Astrocyte of the spinal cord (primary cell): Measurements from ENCODE around the gene HES6.

Experiments
- DNase-seq: peaks from one replicate; pipeline ENCODE4 v3.0.0; 2011; ENCODE audit warnings: low read depth, low spot score
- H3K4me3 ChIP-seq: 2 replicates; pipeline ENCODE4 v1.5.1; 2011; ENCODE audit warnings: low read depth, mild to moderate bottlenecking, low read length, moderate library complexity
- CTCF ChIP-seq: IDR thresholded peaks from 2 replicates; pipeline ENCODE4 v1.5.1; 2012; ENCODE audit warnings: low read depth, mild to moderate bottlenecking, low read length, inconsistent platforms
- in situ Hi-C: cut with HindIII; loops from 2 replicates; pipeline ENCODE4 v1.10.0; 2017; ENCODE audit warnings: low sequenced_read_pairs

HES6 gene

GRCh38 chr2:238252766-238253630 lies 13.2 kb upstream of the HES6 start:
- in situ Hi-C loops = no loop called here
- no peak for TF ChIP-seq CTCF
- H3K4me3 ChIP-seq = no peak overlapping the region
- no peak for DNase-seq

DNA sequence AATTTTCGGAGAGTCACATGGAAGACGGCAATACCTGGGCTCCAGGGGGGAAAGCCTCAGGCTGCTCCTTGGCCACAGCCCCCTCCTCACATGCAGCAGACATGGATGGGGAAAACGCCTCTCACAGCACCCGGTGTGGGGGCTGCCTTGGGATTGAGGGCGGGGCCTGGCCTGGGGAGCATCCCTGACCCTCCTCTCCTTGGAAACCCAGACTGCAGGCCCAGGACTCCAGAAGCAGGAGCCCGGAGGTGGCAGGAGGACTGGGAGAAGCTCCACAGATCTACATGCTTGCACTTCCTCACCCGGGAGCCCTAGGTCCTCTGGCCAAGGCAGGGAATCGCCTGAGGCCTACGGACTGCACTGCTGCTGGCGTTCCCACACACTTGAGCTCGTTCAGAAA lies 12.1 kb upstream of the HES6 start:
- DNase-seq = no peak
- H3K4me3 ChIP-seq = no peak overlapping the region
- TF ChIP-seq CTCF = no peak
- in situ Hi-C loops = no loop called here

GRCh38 chr2:238251331-238251730 lies 11.5 kb upstream of the HES6 start:
- DNase-seq = no peak
- H3K4me3 ChIP-seq = no peak overlapping the region
- in situ Hi-C loops = no loop called here
- no peak for TF ChIP-seq CTCF

DNA sequence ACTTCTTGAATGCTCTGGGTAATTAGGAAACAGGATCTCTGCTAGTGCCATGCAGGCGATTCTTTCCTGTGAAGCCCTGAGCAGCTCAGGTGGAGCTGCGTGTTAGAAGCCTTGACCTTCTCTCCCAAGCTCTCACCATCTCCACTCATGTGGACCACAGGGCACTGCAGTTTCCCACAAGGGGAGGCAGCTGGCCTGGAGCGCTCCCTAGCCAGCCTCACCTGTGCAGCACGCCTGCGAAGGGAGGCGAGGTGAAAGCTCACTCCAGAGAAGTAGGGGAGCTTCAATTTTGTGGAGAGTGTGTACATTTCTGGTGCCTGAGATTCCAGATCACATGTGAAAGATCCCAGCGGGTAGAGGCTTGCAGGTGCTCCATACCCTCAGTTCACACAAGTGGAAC lies 11.1 kb upstream of the HES6 start:
- no peak for DNase-seq
- in situ Hi-C loops = no loop called here
- H3K4me3 ChIP-seq = no peak overlapping the region
- no peak for TF ChIP-seq CTCF

DNA sequence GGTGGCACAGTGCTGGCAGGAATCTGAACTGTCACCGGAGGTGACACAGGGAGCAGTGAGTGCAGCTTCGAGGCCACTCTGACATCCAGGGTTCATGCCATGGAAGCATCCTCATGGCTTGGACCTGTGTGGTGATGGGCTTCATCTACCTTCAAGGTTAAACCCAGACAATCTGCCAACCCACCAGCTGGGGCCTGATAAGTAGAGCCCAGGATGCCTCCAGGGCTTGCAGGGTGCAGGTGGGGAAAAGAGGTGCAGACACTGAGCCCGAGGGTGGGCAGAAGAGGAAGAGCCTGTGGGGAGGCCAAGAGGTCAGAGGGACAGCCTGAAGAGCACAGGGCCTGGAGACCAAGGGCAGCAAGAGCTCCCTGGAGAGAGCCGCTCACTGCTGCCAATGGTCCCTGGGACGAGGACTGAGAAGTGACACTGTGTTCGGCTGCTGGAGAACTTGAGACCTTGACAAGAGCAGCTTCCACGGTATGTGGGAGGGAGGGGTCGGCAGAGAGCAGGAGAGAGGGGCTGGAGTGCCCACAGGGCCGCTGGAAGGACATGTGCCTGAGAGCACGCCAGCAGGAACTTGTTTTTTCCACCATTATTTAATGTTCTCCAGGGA lies 8.1 kb upstream of the HES6 start:
- in situ Hi-C loops = no loop called here
- H3K4me3 ChIP-seq = no peak overlapping the region
- DNase-seq = no peak
- TF ChIP-seq CTCF = no peak

GRCh38 chr2:238247002-238247822 lies 7.4 kb upstream of the HES6 start:
- no peak for TF ChIP-seq CTCF
- H3K4me3 ChIP-seq = no peak overlapping the region
- in situ Hi-C loops = no loop called here
- no peak for DNase-seq
